ENCODE results near the gene SARNP. TPM values are rescaled to one million over a fixed set of nuclear protein-coding genes. Genes with fewer than 3 reads are reported as not detected.
A peak's percentile ranks its signal among the peaks of the same experiment; 100 is the strongest.

The SARNP gene
- total RNA-seq, 2 experiments from 2014 or later = 96.8 to 98.6 TPM

- H3K27me3 Mint-ChIP-seq = no peaks in the 10 kb centered on the region
- CTCF ChIA-PET = interaction anchor here (9.1 kb wide), 1 partner anchor 13 kb away, joined by 233 read pairs; the partner anchor contains the start of genes BLOC1S1 and RDH5
Observed at GRCh38 chr12:55733021-55733555, 84.4 kb downstream of the SARNP start.

GRCh38 chr12:55732288-55732687 lies 85.2 kb downstream of the SARNP start:
- Mint-ChIP-seq H3K36me3 (no peaks in the 10 kb centered on the region), H3K27ac (no peak overlapping the region), H3K4me3 (no peak overlapping the region), H3K9me3 (ENCODE audit: low read depth) (no peaks in the 10 kb centered on the region), H3K4me1 (peaks cover 39% of the 10 kb centered on the region), H3K27me3 (no peaks in the 10 kb centered on the region)
- CTCF ChIA-PET = interaction anchor here (9.1 kb wide), 1 partner anchor 12 kb away, joined by 233 read pairs; the partner anchor contains the start of genes BLOC1S1 and RDH5
- DNase-seq (no peak), ATAC-seq (no peak)

More at GRCh38 chr12:55733021-55733555, 84.4 kb downstream of the SARNP start:
- peaks cover 42% of the 10 kb centered on the region for H3K4me1 Mint-ChIP-seq
- H3K27ac Mint-ChIP-seq = no peak overlapping the region
- DNase-seq (no peak), ATAC-seq (no peak)
- no peaks in the 10 kb centered on the region for H3K36me3 Mint-ChIP-seq
- H3K4me3 Mint-ChIP-seq = no peak overlapping the region
- H3K9me3 Mint-ChIP-seq (ENCODE audit: low read depth) = no peaks in the 10 kb centered on the region

- DNase-seq (peak; percentile 81), ATAC-seq (peak; percentile 65)
- Mint-ChIP-seq H3K36me3 (peaks cover 12% of the 10 kb centered on the region), H3K27me3 (no peaks in the 10 kb centered on the region), H3K4me1 (peaks cover 48% of the 10 kb centered on the region), H3K4me3 (peak overlapping the region; percentile 78), H3K9me3 (ENCODE audit: low read depth) (no peaks in the 10 kb centered on the region), H3K27ac (peak overlapping the region; percentile 92)
- CTCF ChIA-PET = interaction anchor here (0.6 to 4.9 kb wide), 15 partner anchors 8 to 492 kb away, joined by 3 to 63 read pairs (median 6); partner anchors contain the start of genes BLOC1S1, ESYT1, PA2G4 and PYM1
Observed at GRCh38 chr12:55729819-55730818, 87.4 kb downstream of the SARNP start.

- CTCF ChIA-PET = interaction anchor here (0.6 to 4.9 kb wide), 15 partner anchors 9 to 493 kb away, joined by 3 to 63 read pairs (median 6); partner anchors contain the start of genes BLOC1S1, ESYT1, PA2G4 and PYM1
- H3K36me3 Mint-ChIP-seq = peaks cover 16% of the 10 kb centered on the region
- H3K27ac Mint-ChIP-seq = peak within 1 kb of the TSS; percentile 92
- H3K4me3 Mint-ChIP-seq = peak within 1 kb of the TSS; percentile 78
- DNase-seq (peak; percentile 87), ATAC-seq (peak; percentile 69)
- no peaks in the 10 kb centered on the region for H3K27me3 Mint-ChIP-seq
- no peaks in the 10 kb centered on the region for H3K9me3 Mint-ChIP-seq (ENCODE audit: low read depth)
- H3K4me1 Mint-ChIP-seq = peaks cover 57% of the 10 kb centered on the region
Observed at GRCh38 chr12:55728939-55729818, 88.3 kb downstream of the SARNP start, which contains the start of gene CD63. Gene CD63, minus strand, starts transcription at chr12:55729009. Its CDS starts 668 bp downstream, at chr12:55728341.

- CTCF ChIA-PET = interaction anchor here (1.1 to 4.9 kb wide), 6 partner anchors 8 to 376 kb away, joined by 3 to 63 read pairs (median 14); partner anchors contain the start of genes BLOC1S1, PA2G4 and RDH5
- Mint-ChIP-seq H3K4me1 (peaks cover 57% of the 10 kb centered on the region), H3K4me3 (peak overlapping the region; percentile 78), H3K27me3 (no peaks in the 10 kb centered on the region), H3K36me3 (peaks cover 16% of the 10 kb centered on the region), H3K27ac (peak overlapping the region; percentile 76), H3K9me3 (ENCODE audit: low read depth) (no peaks in the 10 kb centered on the region)
- peak; percentile 5 for ATAC-seq
- no peak for DNase-seq
Observed at GRCh38 chr12:55728186-55728938, 89.2 kb downstream of the SARNP start.

GRCh38 chr12:55727643-55728185 lies 89.8 kb downstream of the SARNP start:
- DNase-seq = no peak
- peaks cover 16% of the 10 kb centered on the region for H3K36me3 Mint-ChIP-seq
- H3K4me3 Mint-ChIP-seq = peak overlapping the region; percentile 78
- no peaks in the 10 kb centered on the region for H3K27me3 Mint-ChIP-seq
- H3K9me3 Mint-ChIP-seq (ENCODE audit: low read depth) = no peaks in the 10 kb centered on the region
- peaks cover 57% of the 10 kb centered on the region for H3K4me1 Mint-ChIP-seq
- H3K27ac Mint-ChIP-seq = peak overlapping the region; percentile 76
- CTCF ChIA-PET = interaction anchor here (4.9 kb wide), 1 partner anchor 10 kb away, joined by 63 read pairs; no protein-coding TSS in a partner anchor
- no peak for ATAC-seq

- Mint-ChIP-seq H3K27ac (peak overlapping the region; percentile 76), H3K27me3 (no peaks in the 10 kb centered on the region), H3K4me1 (peaks cover 52% of the 10 kb centered on the region), H3K9me3 (ENCODE audit: low read depth) (no peaks in the 10 kb centered on the region), H3K4me3 (peak overlapping the region; percentile 78), H3K36me3 (peaks cover 16% of the 10 kb centered on the region)
- CTCF ChIA-PET = interaction anchor here (4.9 kb wide), 1 partner anchor 11 kb away, joined by 63 read pairs; no protein-coding TSS in a partner anchor
- ATAC-seq (no peak), DNase-seq (no peak)
Observed at GRCh38 chr12:55726971-55727370, 90.6 kb downstream of the SARNP start.

GRCh38 chr12:55725556-55725955 lies 92.0 kb downstream of the SARNP start:
- H3K9me3 Mint-ChIP-seq (ENCODE audit: low read depth) = no peaks in the 10 kb centered on the region
- CTCF ChIA-PET = interaction anchor here (1.2 to 11.3 kb wide), 3 partner anchors 9 to 91 kb away, joined by 4 to 233 read pairs (median 9); partner anchors contain the start of genes BLOC1S1 and SARNP
- H3K27ac Mint-ChIP-seq = peak overlapping the region; percentile 4
- ATAC-seq (no peak), DNase-seq (no peak)
- peaks cover 17% of the 10 kb centered on the region for H3K36me3 Mint-ChIP-seq
- H3K4me3 Mint-ChIP-seq = no peak overlapping the region
- peaks cover 57% of the 10 kb centered on the region for H3K4me1 Mint-ChIP-seq
- no peaks in the 10 kb centered on the region for H3K27me3 Mint-ChIP-seq

GRCh38 chr12:55724940-55725309 lies 92.6 kb downstream of the SARNP start:
- H3K9me3 Mint-ChIP-seq (ENCODE audit: low read depth) = no peaks in the 10 kb centered on the region
- ATAC-seq (no peak), DNase-seq (no peak)
- no peak overlapping the region for H3K4me3 Mint-ChIP-seq
- peaks cover 17% of the 10 kb centered on the region for H3K36me3 Mint-ChIP-seq
- no peaks in the 10 kb centered on the region for H3K27me3 Mint-ChIP-seq
- H3K4me1 Mint-ChIP-seq = peaks cover 57% of the 10 kb centered on the region
- peak overlapping the region; percentile 12 for H3K27ac Mint-ChIP-seq
- CTCF ChIA-PET = interaction anchor here (1.0 to 11.3 kb wide), 6 partner anchors 9 to 297 kb away, joined by 3 to 233 read pairs (median 4); partner anchors contain the start of genes BLOC1S1 and SARNP

GRCh38 chr12:55724226-55724939 lies 93.1 kb downstream of the SARNP start:
- Mint-ChIP-seq H3K27ac (peak overlapping the region; percentile 12), H3K27me3 (no peaks in the 10 kb centered on the region), H3K4me1 (peaks cover 57% of the 10 kb centered on the region), H3K4me3 (no peak overlapping the region), H3K36me3 (peaks cover 17% of the 10 kb centered on the region), H3K9me3 (ENCODE audit: low read depth) (no peaks in the 10 kb centered on the region)
- DNase-seq (peak; percentile 85), ATAC-seq (peak; percentile 35)
- CTCF ChIA-PET = interaction anchor here (1.0 to 11.3 kb wide), 6 partner anchors 8 to 297 kb away, joined by 3 to 233 read pairs (median 4); partner anchors contain the start of gene BLOC1S1

All from activated CD8-positive, alpha-beta memory T cell treated with anti-CD3 and anti-CD28 coated beads, Interleukin-2, amount 10 ng/mL, durations not matched to agents 7 days and 5 days (primary cell).